Osteocyte (in vitro differentiated cells): ENCODE data around the gene THRAP3. TPM values are rescaled to one million over a fixed set of nuclear protein-coding genes. Genes with fewer than 3 reads are reported as not detected.

Source experiments
- DNase-seq: peaks from one replicate; pipeline ENCODE4 v3.0.0; 2021; ENCODE audit warnings: mixed read lengths; ENCODE audit not compliant: unreplicated experiment; ENCODE audit errors: extremely low spot score
- H3K27ac Mint-ChIP-seq: one replicate; pipeline ENCODE4 v1.8.0; 2021; ENCODE audit warnings: mild to moderate bottlenecking, mixed read lengths; ENCODE audit not compliant: unreplicated experiment
- H3K27me3 Mint-ChIP-seq: one replicate; pipeline ENCODE4 v1.8.0; 2021; ENCODE audit warnings: mixed read lengths; ENCODE audit not compliant: unreplicated experiment
- H3K36me3 Mint-ChIP-seq: one replicate; pipeline ENCODE4 v1.8.0; 2021; ENCODE audit warnings: mixed read lengths; ENCODE audit not compliant: unreplicated experiment
- H3K4me1 Mint-ChIP-seq: one replicate; pipeline ENCODE4 v1.8.0; 2021; ENCODE audit warnings: mixed read lengths; ENCODE audit not compliant: unreplicated experiment
- H3K4me3 Mint-ChIP-seq: one replicate; pipeline ENCODE4 v1.8.0; 2021; ENCODE audit warnings: mild to moderate bottlenecking, moderate library complexity, mixed read lengths; ENCODE audit not compliant: unreplicated experiment
- H3K9me3 Mint-ChIP-seq: one replicate; pipeline ENCODE4 v1.8.0; 2021; ENCODE audit warnings: mixed read lengths; ENCODE audit not compliant: unreplicated experiment
- total RNA-seq: library from RNA; stranded (reverse); gene quantifications from 2 replicates; pipeline ENCODE4 v1.2.1, GENCODE V29; 2021
- TF ChIP-seq, protein P1 (sequence below): fragments of 200-600 bp; sonication (generic); IDR thresholded peaks from 2 replicates; pipeline ENCODE4 v1.5.0; 2021; ENCODE audit warnings: antibody characterized with exemption, mild to moderate bottlenecking, moderate library complexity

Gene THRAP3
- total RNA-seq, 1 donor from 2014 or later, result 117 TPM

- Mint-ChIP-seq H3K27ac (no peak overlapping the region), H3K9me3 (no peaks in the 10 kb centered on the region), H3K36me3 (peaks cover 20% of the 10 kb centered on the region), H3K4me1 (peaks cover 24% of the 10 kb centered on the region), H3K27me3 (no peaks in the 10 kb centered on the region), H3K4me3 (no peak overlapping the region)
- TF ChIP-seq, protein P1, sequence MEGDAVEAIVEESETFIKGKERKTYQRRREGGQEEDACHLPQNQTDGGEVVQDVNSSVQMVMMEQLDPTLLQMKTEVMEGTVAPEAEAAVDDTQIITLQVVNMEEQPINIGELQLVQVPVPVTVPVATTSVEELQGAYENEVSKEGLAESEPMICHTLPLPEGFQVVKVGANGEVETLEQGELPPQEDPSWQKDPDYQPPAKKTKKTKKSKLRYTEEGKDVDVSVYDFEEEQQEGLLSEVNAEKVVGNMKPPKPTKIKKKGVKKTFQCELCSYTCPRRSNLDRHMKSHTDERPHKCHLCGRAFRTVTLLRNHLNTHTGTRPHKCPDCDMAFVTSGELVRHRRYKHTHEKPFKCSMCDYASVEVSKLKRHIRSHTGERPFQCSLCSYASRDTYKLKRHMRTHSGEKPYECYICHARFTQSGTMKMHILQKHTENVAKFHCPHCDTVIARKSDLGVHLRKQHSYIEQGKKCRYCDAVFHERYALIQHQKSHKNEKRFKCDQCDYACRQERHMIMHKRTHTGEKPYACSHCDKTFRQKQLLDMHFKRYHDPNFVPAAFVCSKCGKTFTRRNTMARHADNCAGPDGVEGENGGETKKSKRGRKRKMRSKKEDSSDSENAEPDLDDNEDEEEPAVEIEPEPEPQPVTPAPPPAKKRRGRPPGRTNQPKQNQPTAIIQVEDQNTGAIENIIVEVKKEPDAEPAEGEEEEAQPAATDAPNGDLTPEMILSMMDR, result no peak
- no peak for DNase-seq
These were observed 6.9 kb downstream of the THRAP3 start for GRCh38 chr1:36231191-36231590.

- Mint-ChIP-seq H3K9me3 (no peaks in the 10 kb centered on the region), H3K4me1 (peaks cover 21% of the 10 kb centered on the region), H3K27ac (no peak overlapping the region), H3K4me3 (no peak overlapping the region), H3K36me3 (peaks cover 16% of the 10 kb centered on the region), H3K27me3 (no peaks in the 10 kb centered on the region)
- TF ChIP-seq, protein P1, result no peak
- no peak for DNase-seq
These were observed 8.2 kb downstream of the THRAP3 start for GRCh38 chr1:36232212-36233095.

DNA sequence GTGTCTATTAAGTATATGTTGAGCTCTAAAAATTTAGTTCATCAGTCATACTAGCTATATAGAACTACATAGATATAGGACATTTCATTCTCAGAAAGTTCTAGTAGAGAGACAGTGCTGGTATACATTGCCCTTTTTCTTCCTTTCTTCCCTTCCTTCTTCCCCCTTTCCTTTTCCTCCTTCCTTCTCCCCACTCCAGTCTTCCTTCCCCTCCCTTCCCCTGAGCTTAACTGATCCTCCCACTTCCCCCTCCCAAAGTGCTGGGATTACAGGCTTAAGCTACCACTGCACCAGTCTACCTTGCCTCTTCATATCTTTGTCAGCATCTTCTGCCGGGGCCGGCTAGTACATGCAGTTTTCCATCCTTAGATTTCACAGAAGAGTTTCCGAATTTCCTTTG is 12.1 kb downstream of the THRAP3 start:
- Mint-ChIP-seq H3K4me1 (peaks cover 38% of the 10 kb centered on the region), H3K27me3 (no peaks in the 10 kb centered on the region), H3K4me3 (no peak overlapping the region), H3K36me3 (peaks cover 10% of the 10 kb centered on the region), H3K27ac (peak overlapping the region; percentile 59), H3K9me3 (no peaks in the 10 kb centered on the region)
- DNase-seq, result no peak
- TF ChIP-seq, protein P1, result no peak

DNA sequence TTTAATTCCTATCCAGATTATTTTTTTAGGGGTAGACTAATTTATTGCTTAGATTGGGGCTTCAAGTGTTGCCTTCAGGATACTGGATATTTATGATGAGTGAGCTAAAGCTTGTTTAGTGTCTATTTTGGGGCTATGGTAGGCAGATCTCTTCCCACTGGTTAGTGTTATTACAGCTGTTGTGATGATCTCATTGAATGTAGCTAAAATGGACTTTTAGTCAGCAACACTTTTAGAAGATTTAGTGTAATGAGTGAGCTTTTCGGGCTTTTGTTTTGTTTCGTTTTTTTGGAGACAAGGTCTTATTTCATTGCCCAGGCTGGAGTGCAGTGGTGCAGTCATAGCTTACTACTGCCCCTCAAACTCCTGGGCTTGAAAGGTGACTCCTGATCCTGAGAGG is 14.2 kb downstream of the THRAP3 start:
- DNase-seq, result no peak
- Mint-ChIP-seq H3K4me1 (peaks cover 35% of the 10 kb centered on the region), H3K9me3 (no peaks in the 10 kb centered on the region), H3K27me3 (no peaks in the 10 kb centered on the region), H3K27ac (peak overlapping the region; percentile 82), H3K36me3 (peaks cover 11% of the 10 kb centered on the region), H3K4me3 (peak overlapping the region; percentile 44)
- TF ChIP-seq, protein P1, result no peak

GRCh38 chr1:36239941-36240637 is 15.8 kb downstream of the THRAP3 start:
- Mint-ChIP-seq H3K27ac (peak overlapping the region; percentile 50), H3K36me3 (peaks cover 8% of the 10 kb centered on the region), H3K4me3 (no peak overlapping the region), H3K27me3 (no peaks in the 10 kb centered on the region), H3K4me1 (peaks cover 41% of the 10 kb centered on the region), H3K9me3 (no peaks in the 10 kb centered on the region)
- TF ChIP-seq, protein P1, result no peak
- DNase-seq, result no peak
